GM23338 (cell line): ENCODE measurements around the gene ZEB2.

Experiments used
- CTCF ChIP-seq, 2 experiments: fragments of 200-600 bp in 1 of 2; sonication (generic) in 1 of 2; conservative IDR thresholded peaks; 2 replicates each; pipeline versions ENCODE4 v1.5.1 to v1.6.1; 2016 to 2017; ENCODE audit warnings: antibody characterized with exemption in 2 of 2, low read depth in 2 of 2, mild to moderate bottlenecking in 2 of 2, moderate library complexity in 1 of 2
- EZH2 ChIP-seq: fragments of 200-600 bp; sonication (generic); IDR thresholded peaks from one replicate; pipeline ENCODE4 v1.8.0; 2017; ENCODE audit warnings: antibody characterized with exemption, mild to moderate bottlenecking, low read depth; ENCODE audit not compliant: unreplicated experiment
- EZH2phosphoT487 ChIP-seq: fragments of 200-600 bp; sonication (generic); IDR thresholded peaks from one replicate; pipeline ENCODE4 v1.8.1; 2018; ENCODE audit warnings: antibody characterized with exemption; ENCODE audit not compliant: unreplicated experiment
- JUNB ChIP-seq: IDR thresholded peaks from one replicate; pipeline ENCODE4 v1.6.1; 2016; ENCODE audit warnings: antibody characterized with exemption; ENCODE audit not compliant: unreplicated experiment
- NANOG ChIP-seq: IDR thresholded peaks from 2 replicates; pipeline ENCODE4 v1.6.1; 2016; ENCODE audit warnings: antibody characterized with exemption, borderline replicate concordance
- POLR2AphosphoS5 ChIP-seq: IDR thresholded peaks from 2 replicates; pipeline ENCODE4 v1.6.1; 2016; ENCODE audit warnings: antibody characterized with exemption, low read depth
- REST ChIP-seq: IDR thresholded peaks from one replicate; pipeline ENCODE4 v1.6.1; 2018; ENCODE audit warnings: antibody characterized with exemption; ENCODE audit not compliant: unreplicated experiment
- TF ChIP-seq, protein P1 (sequence below): IDR thresholded peaks from 2 replicates; pipeline ENCODE4 v1.6.1; 2016; ENCODE audit warnings: antibody characterized with exemption

- TF ChIP-seq JUNB (no peak), CTCF (conservative IDR thresholded peaks at IDR 0.05; ENCODE audit: low read depth in 2 of 2) (no peak), EZH2 (no peak), EZH2phosphoT487 (no peak), POLR2AphosphoS5 (no peak), REST (no peak), NANOG (no peak)
- TF ChIP-seq, protein P1, sequence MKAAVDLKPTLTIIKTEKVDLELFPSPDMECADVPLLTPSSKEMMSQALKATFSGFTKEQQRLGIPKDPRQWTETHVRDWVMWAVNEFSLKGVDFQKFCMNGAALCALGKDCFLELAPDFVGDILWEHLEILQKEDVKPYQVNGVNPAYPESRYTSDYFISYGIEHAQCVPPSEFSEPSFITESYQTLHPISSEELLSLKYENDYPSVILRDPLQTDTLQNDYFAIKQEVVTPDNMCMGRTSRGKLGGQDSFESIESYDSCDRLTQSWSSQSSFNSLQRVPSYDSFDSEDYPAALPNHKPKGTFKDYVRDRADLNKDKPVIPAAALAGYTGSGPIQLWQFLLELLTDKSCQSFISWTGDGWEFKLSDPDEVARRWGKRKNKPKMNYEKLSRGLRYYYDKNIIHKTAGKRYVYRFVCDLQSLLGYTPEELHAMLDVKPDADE, result no peak
Measured at GRCh38 chr2:144501118-144501517, 18.8 kb downstream of the ZEB2 start.
